Measurements from ENCODE around the gene GPLD1. TPM values are rescaled to one million over a fixed set of nuclear protein-coding genes. Genes with fewer than 3 reads are reported as not detected.

GPLD1 gene
- total and polyA plus RNA-seq, 9 of the 15 experiments (the other 6 are each of a cell fraction or from before 2014, with no cell fraction given) = 0.11 to 1.3 (median 0.82) TPM

- TF ChIP-seq, protein P1, sequence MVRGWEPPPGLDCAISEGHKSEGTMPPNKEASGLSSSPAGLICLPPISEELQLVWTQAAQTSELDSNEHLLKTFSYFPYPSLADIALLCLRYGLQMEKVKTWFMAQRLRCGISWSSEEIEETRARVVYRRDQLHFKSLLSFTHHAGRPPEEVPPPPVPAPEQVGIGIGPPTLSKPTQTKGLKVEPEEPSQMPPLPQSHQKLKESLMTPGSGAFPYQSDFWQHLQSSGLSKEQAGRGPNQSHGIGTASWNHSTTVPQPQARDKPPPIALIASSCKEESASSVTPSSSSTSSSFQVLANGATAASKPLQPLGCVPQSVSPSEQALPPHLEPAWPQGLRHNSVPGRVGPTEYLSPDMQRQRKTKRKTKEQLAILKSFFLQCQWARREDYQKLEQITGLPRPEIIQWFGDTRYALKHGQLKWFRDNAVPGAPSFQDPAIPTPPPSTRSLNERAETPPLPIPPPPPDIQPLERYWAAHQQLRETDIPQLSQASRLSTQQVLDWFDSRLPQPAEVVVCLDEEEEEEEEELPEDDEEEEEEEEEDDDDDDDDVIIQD (CRISPR knock-in tag; IDR thresholded peaks at IDR 0.05) = 0 out of 2 replicates have a peak, but pooled peaks have one; percentile 55
- TF ChIP-seq RFX7 (CRISPR knock-in tag; IDR thresholded peaks at IDR 0.05) = 0 out of 2 replicates have a peak, but pooled peaks have one; percentile 6
- TF ChIP-seq XRCC5 (IDR thresholded peaks at IDR 0.05; ENCODE audit: low read depth, low read length) = 0 out of 2 replicates have a peak, but pooled peaks have one; percentile 6
- TF ChIP-seq CEBPG (CRISPR knock-in tag; IDR thresholded peaks at IDR 0.05) = 0 out of 2 replicates have a peak, but pooled peaks have one; percentile 20
- 0 out of 4 replicates have a peak, but pooled peaks of 1 of the 2 experiments have one; percentile 21 for TF ChIP-seq CEBPG (tag; conservative IDR thresholded peaks at IDR 0.05 in 1 of 2, IDR thresholded peaks at IDR 0.05 in 1 of 2)
- TF ChIP-seq, protein P2, sequence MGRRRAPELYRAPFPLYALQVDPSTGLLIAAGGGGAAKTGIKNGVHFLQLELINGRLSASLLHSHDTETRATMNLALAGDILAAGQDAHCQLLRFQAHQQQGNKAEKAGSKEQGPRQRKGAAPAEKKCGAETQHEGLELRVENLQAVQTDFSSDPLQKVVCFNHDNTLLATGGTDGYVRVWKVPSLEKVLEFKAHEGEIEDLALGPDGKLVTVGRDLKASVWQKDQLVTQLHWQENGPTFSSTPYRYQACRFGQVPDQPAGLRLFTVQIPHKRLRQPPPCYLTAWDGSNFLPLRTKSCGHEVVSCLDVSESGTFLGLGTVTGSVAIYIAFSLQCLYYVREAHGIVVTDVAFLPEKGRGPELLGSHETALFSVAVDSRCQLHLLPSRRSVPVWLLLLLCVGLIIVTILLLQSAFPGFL (CRISPR knock-in tag; IDR thresholded peaks at IDR 0.05) = no peak
- TF ChIP-seq NFIC (IDR thresholded peaks at IDR 0.05) = peak; percentile 52; the same call in 1 of the 2 replicates
- TF ChIP-seq CREBBP (IDR thresholded peaks at IDR 0.05; ENCODE audit: low read depth, low read length) = no peak
- TF ChIP-seq TOE1 (IDR thresholded peaks at IDR 0.05; ENCODE audit: borderline replicate concordance) = 0 out of 2 replicates have a peak, but pooled peaks have one; percentile 26
- TF ChIP-seq TOE1 (CRISPR knock-in tag; IDR thresholded peaks at IDR 0.05; ENCODE audit: borderline replicate concordance, low read depth) = 0 out of 2 replicates have a peak, but pooled peaks have one; percentile 48
- TF ChIP-seq TAF1 (IDR thresholded peaks at IDR 0.05; ENCODE audit: control insufficient read depth, extremely low read depth, insufficient read depth, low read length, severe bottlenecking) = peak; percentile 89
- no peak for TF ChIP-seq HMG20A (CRISPR knock-in tag; conservative IDR thresholded peaks at IDR 0.05)
- TF ChIP-seq ZNF830 (CRISPR knock-in tag; IDR thresholded peaks at IDR 0.05) = 0 out of 2 replicates have a peak, but pooled peaks have one; percentile 21
- no peak for TF ChIP-seq HMGN3 (IDR thresholded peaks at IDR 0.05; ENCODE audit: borderline replicate concordance, extremely low read depth, insufficient read length, low read depth, low read length)
- no peak for TF ChIP-seq ZNF24 (IDR thresholded peaks at IDR 0.05)
- peak; percentile 46; the same call in 1 of the 2 replicates for TF ChIP-seq POLR2AphosphoS2 (IDR thresholded peaks at IDR 0.05; ENCODE audit: low read length)
- no peak for TF ChIP-seq ELK1 (CRISPR knock-in tag; IDR thresholded peaks at IDR 0.05)
- no peak for TF ChIP-seq ARNT (IDR thresholded peaks at IDR 0.05)
- TF ChIP-seq KAT7 (CRISPR knock-in tag; IDR thresholded peaks at IDR 0.05; ENCODE audit: borderline replicate concordance) = peak; percentile 86; the same call in 1 of the 2 replicates
- TF ChIP-seq GTF2F1 (IDR thresholded peaks at IDR 0.05; ENCODE audit: low read depth, low read length) = 0 out of 2 replicates have a peak, but pooled peaks have one; percentile 71
- no peak for TF ChIP-seq CREB3 (tag; conservative IDR thresholded peaks at IDR 0.05; ENCODE audit: low read depth)
- no peak for TF ChIP-seq CBFB (CRISPR knock-in tag; IDR thresholded peaks at IDR 0.05)
- no peak for TF ChIP-seq DDX20 (tag; IDR thresholded peaks at IDR 0.05; ENCODE audit: low read depth)
These were observed 86.5 kb downstream of the GPLD1 start, which contains the start of gene MRS2 (continued) for GRCh38 chr6:24402697-24403500.
